ENCODE results near the gene HARBI1. TPM values are rescaled to one million over a fixed set of nuclear protein-coding genes. Genes with fewer than 3 reads are reported as not detected.

The HARBI1 gene
- polyA plus RNA-seq, 1 donor from 2014 or later, result 9.5 TPM

DNA sequence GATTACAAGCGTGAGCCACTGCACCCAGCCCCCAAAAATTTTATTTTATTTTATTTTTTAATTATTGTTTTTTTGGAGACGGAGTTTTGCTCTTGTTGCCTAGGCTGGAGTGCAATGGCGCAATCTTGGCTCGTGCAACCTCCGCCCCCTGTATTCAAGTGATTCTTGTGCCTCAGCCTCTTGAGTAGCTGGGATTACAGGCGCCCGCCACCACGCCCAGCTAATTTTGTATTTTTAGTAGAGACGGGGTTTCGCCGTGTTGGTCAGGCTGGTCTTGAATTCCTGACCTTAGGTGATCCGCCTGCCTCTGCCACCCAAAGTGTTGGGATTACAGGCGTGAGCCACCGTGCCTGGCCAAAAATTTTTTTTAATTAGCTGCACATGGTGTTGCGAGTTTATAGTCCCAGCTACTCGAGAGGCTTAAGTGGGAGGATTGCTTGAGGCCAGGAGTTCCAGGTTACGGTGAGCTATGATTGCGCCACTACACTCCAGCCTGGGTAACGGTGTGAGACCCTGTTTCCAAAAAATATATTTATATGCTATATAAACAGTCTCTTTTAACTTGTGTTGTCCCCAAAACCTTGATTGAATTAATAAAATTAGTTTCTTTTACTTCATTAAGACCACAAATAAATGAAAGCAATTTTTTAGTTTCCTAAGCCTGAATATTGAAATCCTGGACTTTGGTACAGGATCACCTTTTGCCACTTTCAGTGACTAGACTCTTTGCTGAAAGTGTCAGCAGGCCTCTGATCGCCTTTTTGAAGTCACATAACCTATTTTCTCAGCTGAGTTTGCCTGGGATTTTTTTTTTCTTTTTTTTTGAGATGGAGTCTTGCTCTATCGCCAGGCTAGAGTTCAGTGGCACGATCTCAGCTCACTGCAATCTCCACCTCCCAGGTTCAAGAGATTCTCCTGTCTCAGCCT, 16.5 kb upstream of the HARBI1 start:
- no peaks in the 10 kb centered on the region for H3K9me2 ChIP-seq (ENCODE audit: insufficient read depth, low read length)
- no peaks in the 10 kb centered on the region for H3K9me3 ChIP-seq (ENCODE audit: low read length)
- no peaks in the 10 kb centered on the region for H3K36me3 ChIP-seq (ENCODE audit: insufficient read depth, low read length)
- H3K9ac ChIP-seq (ENCODE audit: low read length), result no peak overlapping the region
- H3K27me3 ChIP-seq (ENCODE audit: insufficient read depth, low read depth, low read length), result no peaks in the 10 kb centered on the region
- no peak overlapping the region for H2AFZ ChIP-seq (ENCODE audit: low read depth, low read length)
- H4K20me1 ChIP-seq (ENCODE audit: insufficient read depth), result no peaks in the 10 kb centered on the region
- H3K27ac ChIP-seq (ENCODE audit: low read length), result no peak overlapping the region
- H3K79me2 ChIP-seq (replicated peaks; ENCODE audit: insufficient read depth, low read length), result no peaks in the 10 kb centered on the region
- H3F3A ChIP-seq (ENCODE audit: insufficient read depth, low read length, poor library complexity, severe bottlenecking), result no peaks in the 10 kb centered on the region
- H3K4me3 ChIP-seq (ENCODE audit: low read length), result no peak overlapping the region
- TF ChIP-seq POLR2AphosphoS5 (IDR thresholded peaks at IDR 0.05) (no peak), EP300 (conservative IDR thresholded peaks at IDR 0.05; ENCODE audit: poor library complexity, severe bottlenecking) (no peak), RAD21 (conservative IDR thresholded peaks at IDR 0.05) (no peak), TAF1 (IDR thresholded peaks at IDR 0.05; ENCODE audit: low read depth) (no peak), MXI1 (conservative IDR thresholded peaks at IDR 0.05; ENCODE audit: poor library complexity, severe bottlenecking) (no peak)
- TF ChIP-seq, protein P1, sequence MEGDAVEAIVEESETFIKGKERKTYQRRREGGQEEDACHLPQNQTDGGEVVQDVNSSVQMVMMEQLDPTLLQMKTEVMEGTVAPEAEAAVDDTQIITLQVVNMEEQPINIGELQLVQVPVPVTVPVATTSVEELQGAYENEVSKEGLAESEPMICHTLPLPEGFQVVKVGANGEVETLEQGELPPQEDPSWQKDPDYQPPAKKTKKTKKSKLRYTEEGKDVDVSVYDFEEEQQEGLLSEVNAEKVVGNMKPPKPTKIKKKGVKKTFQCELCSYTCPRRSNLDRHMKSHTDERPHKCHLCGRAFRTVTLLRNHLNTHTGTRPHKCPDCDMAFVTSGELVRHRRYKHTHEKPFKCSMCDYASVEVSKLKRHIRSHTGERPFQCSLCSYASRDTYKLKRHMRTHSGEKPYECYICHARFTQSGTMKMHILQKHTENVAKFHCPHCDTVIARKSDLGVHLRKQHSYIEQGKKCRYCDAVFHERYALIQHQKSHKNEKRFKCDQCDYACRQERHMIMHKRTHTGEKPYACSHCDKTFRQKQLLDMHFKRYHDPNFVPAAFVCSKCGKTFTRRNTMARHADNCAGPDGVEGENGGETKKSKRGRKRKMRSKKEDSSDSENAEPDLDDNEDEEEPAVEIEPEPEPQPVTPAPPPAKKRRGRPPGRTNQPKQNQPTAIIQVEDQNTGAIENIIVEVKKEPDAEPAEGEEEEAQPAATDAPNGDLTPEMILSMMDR (IDR thresholded peaks at IDR 0.05; ENCODE audit: poor library complexity, severe bottlenecking), result no peak
- H3K4me2 ChIP-seq (ENCODE audit: low read length), result no peak overlapping the region

- no peak overlapping the region for H3K9ac ChIP-seq (ENCODE audit: low read length)
- no peak overlapping the region for H3K4me2 ChIP-seq (ENCODE audit: low read length)
- H4K20me1 ChIP-seq (ENCODE audit: insufficient read depth), result no peaks in the 10 kb centered on the region
- no peak for TF ChIP-seq RAD21 (conservative IDR thresholded peaks at IDR 0.05)
- no peak for TF ChIP-seq TAF1 (IDR thresholded peaks at IDR 0.05; ENCODE audit: low read depth)
- TF ChIP-seq, protein P1 (IDR thresholded peaks at IDR 0.05; ENCODE audit: poor library complexity, severe bottlenecking), result no peak
- TF ChIP-seq EZH2 (IDR thresholded peaks at IDR 0.05; ENCODE audit: borderline replicate concordance, insufficient read depth, low read length, poor library complexity, severe bottlenecking), result no peak
- no peak for TF ChIP-seq POLR2AphosphoS5 (IDR thresholded peaks at IDR 0.05)
- no peak for TF ChIP-seq EP300 (conservative IDR thresholded peaks at IDR 0.05; ENCODE audit: poor library complexity, severe bottlenecking)
- TF ChIP-seq MXI1 (conservative IDR thresholded peaks at IDR 0.05; ENCODE audit: poor library complexity, severe bottlenecking), result no peak
- TF ChIP-seq REST (IDR thresholded peaks at IDR 0.05; ENCODE audit: borderline replicate concordance), result no peak
- no peak for TF ChIP-seq SMC3 (conservative IDR thresholded peaks at IDR 0.05; ENCODE audit: poor library complexity)
- H3K36me3 ChIP-seq (ENCODE audit: insufficient read depth, low read length), result no peaks in the 10 kb centered on the region
- no peaks in the 10 kb centered on the region for H3K79me2 ChIP-seq (replicated peaks; ENCODE audit: insufficient read depth, low read length)
- no peaks in the 10 kb centered on the region for H3K9me3 ChIP-seq (ENCODE audit: low read length)
- H3K27ac ChIP-seq (ENCODE audit: low read length), result no peak overlapping the region
- no peaks in the 10 kb centered on the region for H3K9me2 ChIP-seq (ENCODE audit: insufficient read depth, low read length)
- no peaks in the 10 kb centered on the region for H3K27me3 ChIP-seq (ENCODE audit: insufficient read depth, low read depth, low read length)
- no peak overlapping the region for H3K4me3 ChIP-seq (ENCODE audit: low read length)
- H3F3A ChIP-seq (ENCODE audit: insufficient read depth, low read length, poor library complexity, severe bottlenecking), result no peaks in the 10 kb centered on the region
- H2AFZ ChIP-seq (ENCODE audit: low read depth, low read length), result no peak overlapping the region
Observed at GRCh38 chr11:46632502-46632901, 15.5 kb upstream of the HARBI1 start.
